ENCODE results near the gene MT1M.

MT1M gene

DNA sequence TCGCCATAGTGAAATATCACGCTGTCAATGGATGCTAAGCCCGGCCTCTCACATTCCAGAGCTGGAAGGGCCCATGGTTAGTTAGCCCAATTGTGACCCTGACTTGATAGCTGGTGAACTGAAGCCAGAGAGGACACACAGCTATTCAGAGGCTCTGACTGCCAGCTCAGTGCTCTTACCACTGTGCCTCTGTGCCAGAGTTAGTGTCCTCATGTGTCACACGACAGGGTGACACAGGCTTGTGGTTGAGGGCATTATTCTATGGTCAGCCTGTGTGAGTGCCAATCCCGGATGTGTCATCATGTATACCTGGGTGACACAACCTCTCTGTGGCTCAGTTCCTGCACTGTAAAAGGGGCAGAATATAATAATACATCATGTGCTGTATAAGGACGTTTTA lies 47.4 kb downstream of the MT1M start:
- no peak for DNase-seq

DNA sequence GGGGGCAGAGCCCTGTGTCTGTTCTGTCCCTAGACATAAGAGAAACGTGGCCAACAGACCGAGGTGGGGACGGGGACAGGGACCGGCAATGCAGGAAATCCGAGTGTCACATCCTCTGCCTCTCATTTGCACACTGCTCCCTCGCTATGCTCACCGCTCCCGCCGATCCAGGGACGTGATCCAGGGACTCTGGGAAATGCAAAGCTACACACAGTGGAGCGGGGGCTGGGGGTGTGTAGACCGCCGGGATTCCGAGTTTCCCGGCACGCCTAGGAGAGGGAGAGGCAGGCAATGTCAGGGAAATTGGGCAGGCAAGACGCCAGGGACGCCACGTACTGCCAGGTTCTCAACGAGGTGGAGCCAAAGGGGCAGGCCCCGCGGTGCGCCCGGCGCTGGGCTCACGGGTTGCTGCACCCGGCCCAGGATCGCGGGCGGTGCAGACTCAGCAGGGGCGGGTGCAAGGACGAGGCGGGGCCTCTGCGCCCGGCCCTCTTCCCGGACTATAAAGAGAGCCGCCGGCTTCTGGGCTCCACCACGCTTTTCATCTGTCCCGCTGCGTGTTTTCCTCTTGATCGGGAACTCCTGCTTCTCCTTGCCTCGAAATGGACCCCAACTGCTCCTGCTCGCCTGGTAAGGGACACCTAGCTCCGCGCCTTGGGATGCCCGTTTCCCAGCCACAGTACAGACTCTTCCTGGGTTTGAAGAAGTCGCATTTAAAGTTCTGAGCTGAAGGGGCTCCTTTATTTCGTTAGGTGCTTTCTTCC lies 49.7 kb downstream of the MT1M start, which contains the start of gene MT1X:
TSS of gene MT1X (plus strand) at position 532 of the 764 bp plus-strand sequence. CDS start at position 603, 71 bp downstream.
- DNase-seq, result peak; percentile 92

- no peak for DNase-seq
These were observed 50.4 kb downstream of the MT1M start for GRCh38 chr16:56682703-56683397.
